Measurements from ENCODE around the gene RAB11FIP3. TPM values are rescaled to one million over a fixed set of nuclear protein-coding genes. Genes with fewer than 3 reads are reported as not detected.

Gene RAB11FIP3
- total and polyA plus RNA-seq, 2 of the 13 experiments (the other 11 are each of a cell fraction or from before 2014, with no cell fraction given): 34.3 to 57.6 TPM

DNA sequence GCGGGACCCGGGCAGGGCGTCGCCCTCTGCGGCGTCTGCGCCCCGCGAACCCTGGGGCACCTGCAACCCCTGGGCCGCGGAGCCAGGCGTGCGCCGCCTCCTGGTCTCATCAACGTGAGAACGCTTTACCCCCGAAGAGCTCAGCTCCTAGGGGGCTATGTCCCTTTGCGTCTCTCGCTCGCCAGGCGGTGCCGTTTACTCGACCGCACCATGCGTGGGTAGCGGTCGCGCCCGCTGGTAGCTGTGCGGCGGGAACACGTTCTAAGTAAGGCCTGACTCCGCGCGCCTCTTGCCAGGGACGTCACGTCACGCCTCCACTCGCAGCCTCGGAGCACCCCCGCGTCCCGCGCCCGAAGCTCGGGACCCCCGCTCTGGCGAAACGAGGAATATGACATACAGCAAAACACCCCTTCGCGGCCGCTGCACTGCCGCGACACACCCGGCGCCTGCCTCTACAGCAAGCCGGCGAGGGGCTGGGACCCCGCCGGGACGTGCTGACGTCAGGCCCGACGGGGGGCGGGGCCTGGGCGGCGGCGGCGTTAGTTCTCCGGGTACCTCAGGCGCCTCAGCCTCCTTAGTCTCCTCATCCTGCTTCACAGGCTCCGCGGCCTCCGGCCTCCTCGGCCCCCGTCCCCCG, at the start of gene RAB11FIP3 (continued):
- TF ChIP-seq, protein P1, sequence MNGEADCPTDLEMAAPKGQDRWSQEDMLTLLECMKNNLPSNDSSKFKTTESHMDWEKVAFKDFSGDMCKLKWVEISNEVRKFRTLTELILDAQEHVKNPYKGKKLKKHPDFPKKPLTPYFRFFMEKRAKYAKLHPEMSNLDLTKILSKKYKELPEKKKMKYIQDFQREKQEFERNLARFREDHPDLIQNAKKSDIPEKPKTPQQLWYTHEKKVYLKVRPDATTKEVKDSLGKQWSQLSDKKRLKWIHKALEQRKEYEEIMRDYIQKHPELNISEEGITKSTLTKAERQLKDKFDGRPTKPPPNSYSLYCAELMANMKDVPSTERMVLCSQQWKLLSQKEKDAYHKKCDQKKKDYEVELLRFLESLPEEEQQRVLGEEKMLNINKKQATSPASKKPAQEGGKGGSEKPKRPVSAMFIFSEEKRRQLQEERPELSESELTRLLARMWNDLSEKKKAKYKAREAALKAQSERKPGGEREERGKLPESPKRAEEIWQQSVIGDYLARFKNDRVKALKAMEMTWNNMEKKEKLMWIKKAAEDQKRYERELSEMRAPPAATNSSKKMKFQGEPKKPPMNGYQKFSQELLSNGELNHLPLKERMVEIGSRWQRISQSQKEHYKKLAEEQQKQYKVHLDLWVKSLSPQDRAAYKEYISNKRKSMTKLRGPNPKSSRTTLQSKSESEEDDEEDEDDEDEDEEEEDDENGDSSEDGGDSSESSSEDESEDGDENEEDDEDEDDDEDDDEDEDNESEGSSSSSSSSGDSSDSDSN (CRISPR knock-in tag; IDR thresholded peaks at IDR 0.05): peak; percentile 81; the same call in 1 of the 2 replicates
- TF ChIP-seq, protein P2, sequence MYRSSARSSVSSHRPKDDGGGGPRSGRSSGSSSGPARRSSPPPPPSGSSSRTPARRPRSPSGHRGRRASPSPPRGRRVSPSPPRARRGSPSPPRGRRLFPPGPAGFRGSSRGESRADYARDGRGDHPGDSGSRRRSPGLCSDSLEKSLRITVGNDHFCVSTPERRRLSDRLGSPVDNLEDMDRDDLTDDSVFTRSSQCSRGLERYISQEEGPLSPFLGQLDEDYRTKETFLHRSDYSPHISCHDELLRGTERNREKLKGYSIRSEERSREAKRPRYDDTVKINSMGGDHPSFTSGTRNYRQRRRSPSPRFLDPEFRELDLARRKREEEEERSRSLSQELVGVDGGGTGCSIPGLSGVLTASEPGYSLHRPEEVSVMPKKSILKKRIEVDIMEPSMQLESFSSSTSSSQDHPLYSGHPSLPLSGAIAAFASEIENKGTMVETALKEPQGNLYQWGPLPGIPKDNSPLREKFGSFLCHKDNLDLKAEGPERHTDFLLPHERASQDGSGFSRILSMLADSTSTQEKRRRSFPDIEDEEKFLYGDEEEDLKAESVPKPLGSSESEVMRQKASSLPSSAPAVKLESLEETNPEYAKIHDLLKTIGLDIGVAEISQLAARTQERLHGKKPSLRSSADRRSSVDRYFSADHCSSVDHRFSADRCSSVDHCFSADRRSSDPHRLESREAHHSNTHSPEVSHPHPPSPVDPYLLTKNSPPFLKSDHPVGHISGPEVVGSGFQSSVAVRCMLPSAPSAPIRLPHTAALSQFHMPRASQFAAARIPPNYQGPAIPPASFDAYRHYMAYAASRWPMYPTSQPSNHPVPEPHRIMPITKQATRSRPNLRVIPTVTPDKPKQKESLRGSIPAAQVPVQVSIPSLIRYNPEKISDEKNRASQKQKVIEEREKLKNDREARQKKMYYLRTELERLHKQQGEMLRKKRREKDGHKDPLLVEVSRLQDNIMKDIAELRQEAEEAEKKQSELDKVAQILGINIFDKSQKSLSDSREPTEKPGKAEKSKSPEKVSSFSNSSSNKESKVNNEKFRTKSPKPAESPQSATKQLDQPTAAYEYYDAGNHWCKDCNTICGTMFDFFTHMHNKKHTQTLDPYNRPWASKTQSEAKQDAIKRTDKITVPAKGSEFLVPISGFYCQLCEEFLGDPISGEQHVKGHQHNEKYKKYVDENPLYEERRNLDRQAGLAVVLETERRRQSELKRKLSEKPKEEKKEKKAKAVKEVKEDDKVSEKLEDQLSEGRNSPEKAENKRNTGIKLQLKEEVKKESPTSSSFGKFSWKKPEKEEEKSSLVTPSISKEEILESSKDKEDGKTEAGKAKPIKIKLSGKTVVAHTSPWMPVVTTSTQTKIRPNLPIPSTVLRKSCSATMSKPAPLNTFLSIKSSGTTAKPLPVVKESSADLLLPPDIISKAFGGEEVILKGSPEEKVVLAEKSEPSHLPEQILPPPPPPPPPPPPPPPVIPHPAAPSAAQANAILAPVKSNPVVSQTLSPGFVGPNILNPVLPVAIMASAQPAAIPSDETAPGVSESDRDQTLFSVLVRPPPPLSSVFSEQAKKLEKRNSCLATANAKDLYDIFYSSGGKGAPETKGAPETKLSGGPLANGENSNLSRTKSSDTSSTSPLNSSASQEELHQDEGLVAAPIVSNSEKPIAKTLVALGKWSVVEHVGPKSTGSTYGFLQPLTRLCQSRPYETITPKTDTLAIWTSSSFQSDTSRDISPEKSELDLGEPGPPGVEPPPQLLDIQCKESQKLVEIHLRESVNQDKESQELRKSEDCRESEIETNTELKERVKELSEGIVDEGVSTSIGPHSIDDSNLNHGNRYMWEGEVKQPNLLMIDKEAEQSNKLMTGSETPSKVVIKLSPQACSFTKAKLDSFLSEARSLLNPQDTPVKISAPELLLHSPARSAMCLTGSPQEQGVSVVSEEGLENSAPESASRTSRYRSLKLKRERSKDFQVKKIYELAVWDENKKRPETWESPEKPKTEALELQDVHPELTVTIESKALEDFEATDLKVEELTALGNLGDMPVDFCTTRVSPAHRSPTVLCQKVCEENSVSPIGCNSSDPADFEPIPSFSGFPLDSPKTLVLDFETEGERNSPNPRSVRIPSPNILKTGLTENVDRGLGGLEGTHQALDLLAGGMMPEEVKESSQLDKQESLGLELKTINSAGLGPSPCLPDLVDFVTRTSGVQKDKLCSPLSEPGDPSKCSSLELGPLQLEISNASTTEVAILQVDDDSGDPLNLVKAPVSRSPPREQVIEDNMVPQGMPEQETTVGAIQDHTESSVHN (CRISPR knock-in tag; IDR thresholded peaks at IDR 0.05): no peak
- TF ChIP-seq, protein P3, sequence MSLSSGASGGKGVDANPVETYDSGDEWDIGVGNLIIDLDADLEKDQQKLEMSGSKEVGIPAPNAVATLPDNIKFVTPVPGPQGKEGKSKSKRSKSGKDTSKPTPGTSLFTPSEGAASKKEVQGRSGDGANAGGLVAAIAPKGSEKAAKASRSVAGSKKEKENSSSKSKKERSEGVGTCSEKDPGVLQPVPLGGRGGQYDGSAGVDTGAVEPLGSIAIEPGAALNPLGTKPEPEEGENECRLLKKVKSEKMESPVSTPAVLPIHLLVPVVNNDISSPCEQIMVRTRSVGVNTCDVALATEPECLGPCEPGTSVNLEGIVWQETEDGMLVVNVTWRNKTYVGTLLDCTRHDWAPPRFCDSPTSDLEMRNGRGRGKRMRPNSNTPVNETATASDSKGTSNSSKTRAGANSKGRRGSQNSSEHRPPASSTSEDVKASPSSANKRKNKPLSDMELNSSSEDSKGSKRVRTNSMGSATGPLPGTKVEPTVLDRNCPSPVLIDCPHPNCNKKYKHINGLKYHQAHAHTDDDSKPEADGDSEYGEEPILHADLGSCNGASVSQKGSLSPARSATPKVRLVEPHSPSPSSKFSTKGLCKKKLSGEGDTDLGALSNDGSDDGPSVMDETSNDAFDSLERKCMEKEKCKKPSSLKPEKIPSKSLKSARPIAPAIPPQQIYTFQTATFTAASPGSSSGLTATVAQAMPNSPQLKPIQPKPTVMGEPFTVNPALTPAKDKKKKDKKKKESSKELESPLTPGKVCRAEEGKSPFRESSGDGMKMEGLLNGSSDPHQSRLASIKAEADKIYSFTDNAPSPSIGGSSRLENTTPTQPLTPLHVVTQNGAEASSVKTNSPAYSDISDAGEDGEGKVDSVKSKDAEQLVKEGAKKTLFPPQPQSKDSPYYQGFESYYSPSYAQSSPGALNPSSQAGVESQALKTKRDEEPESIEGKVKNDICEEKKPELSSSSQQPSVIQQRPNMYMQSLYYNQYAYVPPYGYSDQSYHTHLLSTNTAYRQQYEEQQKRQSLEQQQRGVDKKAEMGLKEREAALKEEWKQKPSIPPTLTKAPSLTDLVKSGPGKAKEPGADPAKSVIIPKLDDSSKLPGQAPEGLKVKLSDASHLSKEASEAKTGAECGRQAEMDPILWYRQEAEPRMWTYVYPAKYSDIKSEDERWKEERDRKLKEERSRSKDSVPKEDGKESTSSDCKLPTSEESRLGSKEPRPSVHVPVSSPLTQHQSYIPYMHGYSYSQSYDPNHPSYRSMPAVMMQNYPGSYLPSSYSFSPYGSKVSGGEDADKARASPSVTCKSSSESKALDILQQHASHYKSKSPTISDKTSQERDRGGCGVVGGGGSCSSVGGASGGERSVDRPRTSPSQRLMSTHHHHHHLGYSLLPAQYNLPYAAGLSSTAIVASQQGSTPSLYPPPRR (CRISPR knock-in tag; IDR thresholded peaks at IDR 0.05; ENCODE audit: borderline replicate concordance): no peak
- TF ChIP-seq ZNF572 (CRISPR knock-in tag; IDR thresholded peaks at IDR 0.05): 0 out of 2 replicates have a peak, but pooled peaks have one; percentile 36
- TF ChIP-seq NFIC (IDR thresholded peaks at IDR 0.05; ENCODE audit: low read length): no peak
- TF ChIP-seq ZNF10 (CRISPR knock-in tag; IDR thresholded peaks at IDR 0.05; ENCODE audit: borderline replicate concordance, low read depth): no peak
- no peak for TF ChIP-seq NFE2 (CRISPR knock-in tag; IDR thresholded peaks at IDR 0.05)
- no peak for TF ChIP-seq ZSCAN20 (CRISPR knock-in tag; IDR thresholded peaks at IDR 0.05; ENCODE audit: borderline replicate concordance)
- TF ChIP-seq, protein P4, sequence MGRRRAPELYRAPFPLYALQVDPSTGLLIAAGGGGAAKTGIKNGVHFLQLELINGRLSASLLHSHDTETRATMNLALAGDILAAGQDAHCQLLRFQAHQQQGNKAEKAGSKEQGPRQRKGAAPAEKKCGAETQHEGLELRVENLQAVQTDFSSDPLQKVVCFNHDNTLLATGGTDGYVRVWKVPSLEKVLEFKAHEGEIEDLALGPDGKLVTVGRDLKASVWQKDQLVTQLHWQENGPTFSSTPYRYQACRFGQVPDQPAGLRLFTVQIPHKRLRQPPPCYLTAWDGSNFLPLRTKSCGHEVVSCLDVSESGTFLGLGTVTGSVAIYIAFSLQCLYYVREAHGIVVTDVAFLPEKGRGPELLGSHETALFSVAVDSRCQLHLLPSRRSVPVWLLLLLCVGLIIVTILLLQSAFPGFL (CRISPR knock-in tag; IDR thresholded peaks at IDR 0.05): no peak
- TF ChIP-seq ZNF230 (CRISPR knock-in tag; IDR thresholded peaks at IDR 0.05): peak; percentile 56; the same call in 1 of the 2 replicates
- no peak for TF ChIP-seq ATAD3A (CRISPR knock-in tag; IDR thresholded peaks at IDR 0.05)
